GM12878 (cell line): Measurements from ENCODE around the gene CTDP1. TPM values are rescaled to one million over a fixed set of nuclear protein-coding genes. Genes with fewer than 3 reads are reported as not detected.

Experiments
- ATAC-seq: fragments of 200-7000 bp; cut with Tn5 transposase; 3 replicates; pipeline ENCODE4 v1.9.1; 2020; ENCODE audit warnings: mild to moderate bottlenecking, moderate library complexity
- BruUV-seq: library from RNA; stranded (reverse); fragments of 400-500 nt; replicated peaks from 2 replicates; lab custom pipeline; 2021; lab: Mats Ljungman, UMichigan
- CTCF ChIA-PET: fragments of 300-600 bp; sonication (Branson Sonifier 250); formaldehyde crosslinking; extraction: SDS; loops from one replicate; lab custom pipeline; 2021; ENCODE audit warnings: inconsistent platforms; lab: Yijun Ruan, JAX
- POLR2A ChIA-PET: fragments of 350-600 bp; formaldehyde crosslinking; extraction: SDS; loops from one replicate; lab custom pipeline; 2021; ENCODE audit warnings: inconsistent platforms; lab: Charles Lee
- RAD21 ChIA-PET: fragments of 300-600 bp; sonication (Branson Sonifier 250); formaldehyde crosslinking; loops from one replicate; lab custom pipeline; 2023; ENCODE audit warnings: antibody characterized with exemption; ENCODE audit not compliant: unreplicated experiment; lab: Charles Lee
- SMC1A ChIA-PET: fragments of 300-600 bp; sonication (Branson Sonifier 250); formaldehyde crosslinking; loops from one replicate; lab custom pipeline; 2023; ENCODE audit not compliant: unreplicated experiment, uncharacterized antibody; lab: Charles Lee
- DNase-seq: peaks from one replicate; pipeline ENCODE4 v3.0.0-alpha.2; 2011; ENCODE audit warnings: low read depth, low spot score
- FAIRE-seq: peaks from 3 replicates; lab custom pipeline; 2011; peaks lifted over from hg19 to GRCh38; lab: Jason Lieb, UNC
- H2AFZ ChIP-seq: 2 replicates; pipeline ENCODE4 v1.6.0; 2011; ENCODE audit warnings: low read depth, low read length, control low read depth; ENCODE audit not compliant: control insufficient read depth
- H3K27ac ChIP-seq: 2 replicates; pipeline ENCODE4 v1.5.1; 2011; ENCODE audit warnings: control low read depth; ENCODE audit not compliant: control insufficient read depth, insufficient read depth
- H3K27me3 ChIP-seq, 2 experiments: replicated peaks in 1 of 2; 2 replicates each; pipeline versions ENCODE4 v1.6.0 to v1.6.1; 2011; ENCODE audit warnings: low read length in 1 of 2; ENCODE audit not compliant: control insufficient read depth in 2 of 2, insufficient read depth in 2 of 2
- H3K36me3 ChIP-seq, 2 experiments: 2 replicates each; pipeline ENCODE4 v1.5.1; 2011; ENCODE audit warnings: low read length in 1 of 2; ENCODE audit not compliant: control insufficient read depth in 2 of 2, insufficient read depth in 2 of 2
- H3K4me1 ChIP-seq: 2 replicates; pipeline ENCODE4 v1.6.1; 2011; ENCODE audit warnings: mild to moderate bottlenecking, low read length, moderate library complexity, mixed read lengths; ENCODE audit not compliant: control insufficient read depth, insufficient read depth
- H3K4me2 ChIP-seq: 2 replicates; pipeline ENCODE4 v1.6.0; 2011; ENCODE audit warnings: control low read depth; ENCODE audit not compliant: control insufficient read depth, insufficient read depth
- H3K4me3 ChIP-seq: fragments of 200-600 bp; sonication (generic); 2 replicates; pipeline ENCODE4 v1.5.1; 2016
- H3K79me2 ChIP-seq: 2 replicates; pipeline ENCODE4 v1.6.0; 2011; ENCODE audit warnings: low read length; ENCODE audit not compliant: control insufficient read depth, insufficient read depth
- H3K9ac ChIP-seq: 2 replicates; pipeline ENCODE4 v1.8.0; 2011; ENCODE audit warnings: low read length, control low read depth, mixed read lengths; ENCODE audit not compliant: control insufficient read depth, insufficient read depth
- H3K9me3 ChIP-seq: replicated peaks from 3 replicates; pipeline ENCODE4 v1.5.1; 2011; ENCODE audit warnings: mild to moderate bottlenecking, low read length; ENCODE audit not compliant: control insufficient read depth, insufficient read depth
- H4K20me1 ChIP-seq: 2 replicates; pipeline ENCODE4 v1.6.0; 2011; ENCODE audit not compliant: control insufficient read depth, insufficient read depth
- CBX5 ChIP-seq: sonication (generic); IDR thresholded peaks from 2 replicates; pipeline ENCODE4 v1.6.1; 2016; ENCODE audit warnings: low read depth, moderate library complexity, mild to moderate bottlenecking, inconsistent platforms
- EZH2 ChIP-seq: IDR thresholded peaks from 2 replicates; pipeline ENCODE4 v1.6.1; 2012; ENCODE audit warnings: low read depth, mild to moderate bottlenecking, control low read depth, inconsistent platforms, low read length, borderline replicate concordance; ENCODE audit not compliant: control insufficient read depth
- HCFC1 ChIP-seq: fragments of 150-350 bp; IDR thresholded peaks from 2 replicates; pipeline ENCODE4 v1.6.1; 2014; ENCODE audit warnings: low read length
- HDGF ChIP-seq: fragments of 450-650 bp; IDR thresholded peaks from 2 replicates; pipeline ENCODE4 v1.6.1; 2016; ENCODE audit warnings: antibody characterized with exemption
- IRF5 ChIP-seq: fragments of 450-650 bp; IDR thresholded peaks from 2 replicates; pipeline ENCODE4 v1.6.1; 2017; ENCODE audit warnings: borderline replicate concordance
- KAT2A ChIP-seq: conservative IDR thresholded peaks from 2 replicates; pipeline ENCODE4 v1.6.1; 2011; ENCODE audit warnings: low read depth, low read length; ENCODE audit not compliant: control insufficient read depth
- NFYA ChIP-seq: IDR thresholded peaks from 2 replicates; pipeline ENCODE4 v1.6.1; 2011; ENCODE audit warnings: low read depth, mild to moderate bottlenecking, low read length, improper control_type of control experiment, borderline replicate concordance
- NRF1 ChIP-seq: conservative IDR thresholded peaks from 2 replicates; pipeline ENCODE4 v1.6.1; 2011; ENCODE audit warnings: mild to moderate bottlenecking, low read depth, low read length, improper control_type of control experiment
- RFX5 ChIP-seq: IDR thresholded peaks from 2 replicates; pipeline ENCODE4 v1.6.1; 2011; ENCODE audit warnings: low read depth, low read length, improper control_type of control experiment
- SKIL ChIP-seq: fragments of 450-650 bp; IDR thresholded peaks from 2 replicates; pipeline ENCODE4 v1.6.1; 2017; ENCODE audit warnings: mild to moderate bottlenecking, low read depth, inconsistent platforms; ENCODE audit not compliant: poor library complexity, severe bottlenecking
- SMARCA5 ChIP-seq: fragments of 450-650 bp; IDR thresholded peaks from 2 replicates; pipeline ENCODE4 v1.6.1; 2017; ENCODE audit warnings: mild to moderate bottlenecking
- SP1 ChIP-seq: IDR thresholded peaks from one replicate; pipeline ENCODE4 v1.6.1; 2011; ENCODE audit warnings: low read depth, low read length
- WGBS: methylation state at CpG from one replicate; pipeline ENCODE4 v1.1.6; 2016; ENCODE audit warnings: low lambda C conversion rate; ENCODE audit not compliant: insufficient replicate concordance, insufficient coverage; ENCODE audit errors: missing lambda C conversion rate; 5-methylcytosine and 5-hydroxymethylcytosine counted together
- in situ Hi-C: fragments of 300-500 bp; cut with MboI; formaldehyde crosslinking; loops from 9 replicates; pipeline ENCODE4 v1.14.3; 2018; ENCODE audit warnings: mixed read lengths
- intact Hi-C: fragments of 100-400 bp; cut with micrococcal nuclease; formaldehyde crosslinking; loops from one replicate; pipeline ENCODE4 v1.14.2; 2022; ENCODE audit not compliant: unreplicated experiment
- polyA plus RNA-seq, 11 experiments: library from polyadenylated mRNA; depleted of rRNA in 4 of 11; unstranded in 6 of 11; stranded (reverse) in 5 of 11; fragments of >200 nt; fragmentation: Nextera tagmentation in 4 of 11; fragmentation: Illumina TruSeq in 1 of 11; extraction: Ambion mirVana in 4 of 11; extraction: Trizol in 1 of 11; gene quantifications; 1 replicate in 1 of 11; 2 replicates in 10 of 11; pipeline versions ENCODE4 v1.2.1 to v1.2.3, GENCODE V29; 2011 to 2016; ENCODE audit warnings: inconsistent platforms in 2 of 11, missing spikeins in 2 of 11, low read depth in 1 of 11
- total RNA-seq, 4 experiments: library from RNA; depleted of rRNA in 3 of 4; stranded (reverse); fragments of >200 nt in 3 of 4; fragmentation: Illumina TruSeq in 1 of 4; extraction: Trizol in 1 of 4; gene quantifications; 2 replicates each; pipeline versions ENCODE4 v1.2.1 to v1.2.3, GENCODE V29; 2013 to 2021
- TF ChIP-seq, protein P1 (sequence below): fragments of 450-650 bp; IDR thresholded peaks from 2 replicates; pipeline ENCODE4 v1.6.1; 2014; ENCODE audit warnings: mild to moderate bottlenecking

CTDP1 gene
- total and polyA plus RNA-seq, 10 of the 15 experiments (the other 5 are each of a cell fraction or from before 2014, with no cell fraction given): 0.32 to 31.3 (median 8.8) TPM

DNA sequence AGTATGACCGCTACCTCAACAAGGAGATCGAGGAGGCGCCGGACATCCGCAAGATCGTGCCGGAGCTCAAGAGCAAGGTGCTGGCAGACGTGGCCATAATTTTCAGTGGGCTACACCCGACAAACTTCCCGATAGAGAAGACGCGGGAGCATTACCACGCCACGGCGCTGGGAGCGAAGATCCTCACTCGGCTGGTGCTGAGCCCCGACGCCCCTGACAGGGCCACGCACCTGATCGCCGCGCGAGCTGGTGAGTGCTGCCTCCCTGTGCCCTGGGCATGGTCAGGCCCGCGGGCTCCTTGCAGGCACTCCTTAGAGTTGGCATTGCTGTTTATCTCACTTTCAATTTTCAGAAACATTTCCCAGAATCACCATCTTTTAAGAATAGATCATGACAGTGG, 35.7 kb downstream of the CTDP1 start (continued):
- TF ChIP-seq EZH2 (no peak), SKIL (no peak), SP1 (no peak), IRF5 (no peak)

DNA sequence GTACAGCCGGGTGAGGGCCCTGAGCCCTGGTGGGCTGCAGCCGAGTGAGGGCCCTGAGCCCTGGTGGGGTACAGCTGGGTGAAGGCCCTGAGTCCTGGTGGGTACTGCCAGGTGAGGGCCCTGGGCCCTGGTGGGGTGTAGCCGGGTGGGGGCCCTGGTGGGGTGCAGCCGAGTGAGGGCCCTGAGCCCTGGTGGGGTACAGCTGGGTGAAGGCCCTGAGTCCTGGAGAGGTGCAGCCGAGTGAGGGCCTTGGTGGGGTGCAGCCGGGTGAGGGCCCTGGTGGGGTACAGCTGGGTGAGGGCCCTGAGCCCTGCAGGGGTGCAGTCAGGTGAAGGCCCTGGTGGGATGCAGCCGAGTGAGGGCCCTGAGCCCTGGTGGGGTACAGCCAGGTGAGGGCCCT, 37.5 kb downstream of the CTDP1 start:
- in situ Hi-C loops: no loop called here
- WGBS: 94% methylated on average over 7 of the region's 7 CpGs
- H3K9ac ChIP-seq: no peak overlapping the region
- no peak overlapping the region for H3K4me3 ChIP-seq
- ATAC-seq (no peak), DNase-seq (no peak), FAIRE-seq (no peak)
- H3K9me3 ChIP-seq: no peaks in the 10 kb centered on the region; the same call in 2 of the 3 replicates
- no peaks in the 10 kb centered on the region for H3K79me2 ChIP-seq
- ChIA-PET POLR2A (no interaction called here), CTCF (no interaction called here), RAD21 (no interaction called here), SMC1A (no interaction called here)
- no peaks in the 10 kb centered on the region for H4K20me1 ChIP-seq
- intact Hi-C loops: no loop called here
- no peaks in the 10 kb centered on the region for H3K4me1 ChIP-seq
- H2AFZ ChIP-seq: no peak overlapping the region
- H3K27me3 ChIP-seq: no peaks in the 10 kb centered on the region
- no peak for TF ChIP-seq SMARCA5
- no peak for TF ChIP-seq NFYA
- TF ChIP-seq, protein P1, sequence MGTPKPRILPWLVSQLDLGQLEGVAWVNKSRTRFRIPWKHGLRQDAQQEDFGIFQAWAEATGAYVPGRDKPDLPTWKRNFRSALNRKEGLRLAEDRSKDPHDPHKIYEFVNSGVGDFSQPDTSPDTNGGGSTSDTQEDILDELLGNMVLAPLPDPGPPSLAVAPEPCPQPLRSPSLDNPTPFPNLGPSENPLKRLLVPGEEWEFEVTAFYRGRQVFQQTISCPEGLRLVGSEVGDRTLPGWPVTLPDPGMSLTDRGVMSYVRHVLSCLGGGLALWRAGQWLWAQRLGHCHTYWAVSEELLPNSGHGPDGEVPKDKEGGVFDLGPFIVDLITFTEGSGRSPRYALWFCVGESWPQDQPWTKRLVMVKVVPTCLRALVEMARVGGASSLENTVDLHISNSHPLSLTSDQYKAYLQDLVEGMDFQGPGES: no peak
- TF ChIP-seq HDGF: no peak
- TF ChIP-seq HCFC1: no peak
- TF ChIP-seq IRF5: no peak
- no peak for TF ChIP-seq RFX5
- no peak for TF ChIP-seq KAT2A
- no peak for TF ChIP-seq CBX5
- TF ChIP-seq NRF1: no peak
- no TSS peak for BruUV-seq
- no peak overlapping the region for H3K4me2 ChIP-seq
- H3K27ac ChIP-seq: no peak overlapping the region
- peaks cover 23 to 40% of the 10 kb centered on the region in 2 experiments; a peak in 3 of 4 replicates for H3K36me3 ChIP-seq
